ENCODE measurements around the gene PEAR1.

PEAR1 gene

DNA sequence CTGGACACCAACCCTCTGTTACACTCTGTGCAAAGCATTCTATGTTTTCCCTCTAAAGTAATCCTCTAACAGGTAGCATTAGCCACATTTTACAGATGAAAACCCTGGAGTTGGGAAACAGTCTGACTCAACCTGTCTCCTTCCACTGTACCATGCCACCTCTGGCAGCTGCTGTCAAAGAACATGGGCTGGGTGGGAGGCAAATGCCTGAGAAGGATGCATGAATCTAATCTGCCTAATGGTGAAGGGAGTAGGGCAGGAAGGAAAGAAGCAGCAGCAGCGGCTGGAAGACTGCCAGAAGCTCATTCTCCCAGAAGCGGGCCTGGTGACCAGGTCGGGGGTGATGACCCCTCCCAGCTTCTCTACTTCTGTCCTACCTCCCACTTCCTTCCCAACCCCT is 48.7 kb downstream of the PEAR1 start:
- no peak for DNase-seq

DNA sequence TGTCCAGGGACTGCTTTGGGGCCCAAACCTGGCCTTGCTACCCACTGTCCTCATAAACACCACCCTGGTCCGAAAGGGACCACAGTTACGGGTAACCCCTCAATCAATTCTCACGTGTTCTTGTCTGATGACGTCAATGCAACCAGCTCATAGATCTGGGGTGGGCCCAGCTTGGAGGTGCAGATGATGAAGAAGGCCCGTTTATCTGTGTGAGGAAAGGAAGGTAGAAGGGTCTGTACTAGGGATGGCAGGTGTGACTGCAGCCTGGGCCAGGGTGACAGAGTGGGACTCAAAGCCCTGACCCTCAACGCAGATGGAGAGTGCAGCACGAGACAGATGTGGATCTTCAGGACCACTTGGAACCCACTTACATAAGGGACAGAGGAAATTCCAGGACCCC is 49.1 kb downstream of the PEAR1 start:
- DNase-seq, result no peak

DNA sequence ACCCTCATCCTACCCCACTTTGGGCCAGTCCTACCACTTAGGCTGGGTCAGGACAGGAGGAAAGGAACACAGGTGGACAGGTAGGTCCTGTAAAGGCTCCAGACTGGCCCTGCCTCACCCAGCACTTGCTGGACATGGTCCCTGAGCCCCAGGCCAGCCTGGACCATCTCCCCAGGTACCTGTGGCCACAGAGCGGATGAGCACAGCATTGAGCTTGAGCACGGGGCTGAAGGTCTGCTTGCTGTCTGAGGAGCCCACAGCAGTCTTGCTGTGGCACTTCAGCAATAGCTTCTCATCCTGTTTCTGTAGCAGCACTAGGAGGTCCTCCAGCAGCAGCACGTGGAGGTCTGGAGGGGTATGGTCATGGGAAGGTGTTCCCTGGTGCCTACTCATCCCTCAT is 50.2 kb downstream of the PEAR1 start:
- no peak for DNase-seq

DNA sequence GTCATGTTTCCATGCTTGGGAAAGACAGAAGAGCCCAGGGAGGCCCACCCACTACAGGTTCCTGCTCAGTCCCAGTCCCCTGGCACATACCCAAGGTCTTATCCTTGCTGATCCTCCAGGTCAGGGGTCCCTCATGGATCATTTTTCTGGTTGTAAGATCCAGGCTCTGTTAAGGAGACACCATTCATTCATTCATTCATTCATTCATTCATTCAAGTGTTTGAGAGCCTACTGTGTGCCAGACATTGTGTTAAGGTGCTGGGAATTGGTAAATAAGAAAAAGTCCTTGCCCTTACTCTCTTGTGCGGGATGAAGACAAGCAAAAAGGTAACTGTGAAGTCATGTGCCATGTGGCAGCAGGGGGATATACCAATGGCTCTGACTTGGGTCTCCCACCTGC is 50.8 kb downstream of the PEAR1 start:
- DNase-seq, result no peak

DNA sequence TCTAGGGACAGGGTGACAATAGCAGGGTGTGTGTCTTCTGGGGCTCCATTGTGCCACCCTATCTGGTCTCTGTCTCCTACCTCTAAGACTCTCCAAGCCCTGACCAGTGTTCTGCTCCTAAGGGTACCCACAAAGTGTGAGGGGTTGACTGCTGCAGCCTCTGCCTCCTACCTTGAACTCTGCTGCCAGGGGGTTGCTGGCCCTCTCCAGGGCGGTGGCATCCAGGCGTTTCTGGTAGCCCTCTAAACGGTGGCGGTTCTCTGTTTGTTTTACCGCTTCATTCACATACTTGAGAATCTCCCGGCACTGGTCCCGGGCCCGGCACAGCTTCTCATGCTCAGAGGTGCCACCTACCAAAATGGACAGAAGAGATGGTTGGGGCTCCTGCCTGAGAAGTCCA is 51.3 kb downstream of the PEAR1 start:
- DNase-seq, result no peak

DNA sequence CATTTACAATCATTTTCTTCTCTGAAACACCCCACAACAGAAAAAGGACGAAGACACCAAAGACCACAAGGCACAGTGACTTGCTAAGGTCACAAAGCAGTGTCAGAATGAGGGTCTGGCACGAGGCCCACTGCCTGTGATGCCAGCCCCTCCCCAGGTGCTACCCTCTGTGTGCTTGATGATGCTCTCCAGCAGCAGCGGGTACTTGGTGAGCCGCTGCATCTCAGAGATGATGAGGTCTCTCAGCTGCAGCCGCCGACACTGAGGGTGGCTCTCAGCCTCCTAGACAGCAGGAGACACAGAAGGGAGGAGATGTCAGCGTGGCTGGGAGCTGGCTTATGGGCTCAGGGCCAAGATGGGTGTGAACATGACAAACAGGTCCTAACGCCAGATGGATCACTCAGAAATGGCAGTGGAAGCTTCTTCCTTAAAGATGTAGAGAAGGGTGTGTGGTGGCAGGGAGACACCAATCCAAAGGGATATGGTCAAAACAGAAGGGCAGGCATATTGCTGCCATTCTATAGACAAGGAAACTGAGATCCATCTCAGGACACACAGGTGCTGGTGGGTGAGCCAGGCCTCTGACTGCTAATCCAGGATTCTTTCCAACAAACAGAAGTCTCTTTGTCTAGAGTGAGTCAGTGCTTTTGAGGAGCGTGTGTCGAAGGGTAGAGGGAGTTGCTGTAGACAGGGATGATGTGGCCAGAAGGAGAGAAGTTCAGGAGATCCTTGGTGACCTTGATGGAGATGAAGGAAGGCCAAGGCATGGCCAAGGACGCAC is 52.6 kb downstream of the PEAR1 start:
- no peak for DNase-seq

DNA sequence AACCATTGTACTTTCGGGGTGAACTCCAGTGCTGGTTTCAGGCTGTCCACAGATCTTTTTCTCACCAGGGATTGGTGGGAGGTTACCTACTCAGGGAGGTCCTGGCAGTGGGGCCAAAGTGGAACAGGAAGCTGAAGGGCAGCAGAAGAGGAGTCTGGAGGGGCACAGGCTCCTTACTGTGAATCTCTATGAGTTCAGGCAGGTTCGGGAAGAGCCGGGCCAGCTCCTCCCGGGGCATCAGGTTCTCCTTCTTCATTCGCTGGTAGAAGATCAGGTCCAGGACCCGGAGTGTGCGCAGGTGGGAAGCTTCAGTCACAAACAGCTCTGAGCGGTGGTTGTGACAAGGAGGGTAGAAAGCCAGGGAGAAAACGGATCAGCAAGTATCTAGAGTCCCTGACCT is 53.6 kb downstream of the PEAR1 start:
- no peak for DNase-seq

DNA sequence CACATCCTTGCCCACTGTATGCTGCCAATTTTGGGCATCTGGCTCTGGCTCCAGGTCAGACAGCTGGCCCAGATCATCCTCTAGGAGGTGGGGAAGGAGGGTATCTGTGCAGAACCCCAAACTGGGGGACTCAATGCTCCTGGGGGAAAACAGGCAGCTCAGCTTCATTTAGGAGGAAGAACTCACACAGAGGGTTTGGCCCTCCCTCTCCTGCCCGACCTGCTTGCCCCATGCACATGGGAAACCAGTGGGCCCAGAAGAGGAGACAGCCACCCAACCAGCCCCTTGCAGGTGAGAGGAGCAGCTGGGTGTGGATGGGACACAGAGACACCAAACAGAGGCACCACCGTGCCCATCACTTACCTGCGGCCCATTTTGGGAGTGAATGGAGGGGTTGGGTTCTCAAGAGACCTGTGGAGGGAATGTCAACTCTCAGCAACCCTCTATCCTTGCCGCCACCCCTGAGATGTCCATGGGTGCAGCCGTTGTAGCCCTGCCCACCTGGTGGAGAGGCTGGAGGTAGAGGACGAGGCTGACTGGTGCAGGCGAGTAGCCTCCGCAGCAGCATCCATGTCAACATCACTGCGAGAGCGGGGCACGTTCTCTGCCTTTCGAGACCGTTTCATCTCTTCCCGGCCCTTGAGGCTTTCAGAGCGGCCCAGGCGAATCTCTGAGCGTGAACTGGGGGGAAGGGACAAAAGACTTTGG is 54.5 kb downstream of the PEAR1 start:
- DNase-seq, result no peak

DNA sequence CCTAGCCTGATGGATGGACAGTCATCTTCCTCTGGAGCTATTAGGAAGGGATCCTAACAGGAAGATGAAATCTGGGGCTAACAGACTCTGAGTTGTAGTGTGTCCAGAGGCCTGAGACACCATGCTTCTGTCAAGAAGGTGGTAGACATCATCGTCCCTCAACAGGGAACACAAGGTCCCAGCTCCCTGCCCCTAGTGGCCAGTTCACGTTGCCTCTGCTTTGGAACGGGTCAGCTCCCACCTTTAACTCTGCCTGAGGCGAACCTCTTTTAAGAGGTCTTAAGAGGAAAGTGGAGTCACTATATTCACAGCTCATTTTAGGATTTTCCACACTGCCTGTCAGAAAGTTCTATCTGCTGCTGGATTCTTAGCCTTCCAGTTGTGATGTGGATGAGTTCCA is 55.2 kb downstream of the PEAR1 start:
- DNase-seq, result no peak

DNA sequence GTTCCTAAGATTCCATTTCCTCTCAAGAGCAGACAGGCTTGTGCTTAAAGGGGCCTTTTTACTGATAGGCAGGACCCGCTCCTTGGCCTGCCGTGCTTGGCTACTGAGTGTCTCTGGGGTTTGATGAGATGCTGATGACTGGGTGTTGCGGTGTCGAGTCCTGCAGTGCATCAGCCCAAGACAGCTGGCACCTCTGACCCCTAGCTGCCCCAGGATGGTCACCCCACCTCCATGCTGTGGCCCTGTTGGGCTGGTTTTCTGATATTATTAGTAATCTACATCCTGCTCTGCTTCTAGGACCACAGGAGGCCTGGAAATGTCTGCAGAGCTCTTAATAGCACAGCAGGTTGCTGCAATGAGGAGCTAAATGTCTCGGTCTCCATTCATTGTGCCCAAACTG is 55.6 kb downstream of the PEAR1 start:
- DNase-seq, result no peak

DNA sequence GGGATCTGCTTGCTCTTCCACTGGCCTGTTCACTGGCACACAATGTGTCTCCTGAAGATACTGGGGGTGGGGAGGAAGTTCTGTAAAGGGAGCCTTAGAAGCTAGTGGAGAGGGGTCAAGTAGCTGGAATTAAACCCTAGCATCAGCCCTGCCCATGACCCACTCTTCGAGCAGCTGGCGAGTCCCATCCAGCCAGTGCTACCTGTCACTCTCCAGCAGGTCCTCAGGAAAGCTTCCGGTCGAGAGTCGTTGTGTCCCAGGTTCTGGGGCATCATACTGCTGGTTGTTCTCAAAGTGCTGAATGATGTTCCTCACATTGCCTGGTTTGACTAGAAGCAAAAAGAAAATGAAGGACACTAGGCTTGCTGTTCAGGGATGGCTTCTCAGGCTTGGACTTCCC is 57.9 kb downstream of the PEAR1 start:
- no peak for DNase-seq

DNA sequence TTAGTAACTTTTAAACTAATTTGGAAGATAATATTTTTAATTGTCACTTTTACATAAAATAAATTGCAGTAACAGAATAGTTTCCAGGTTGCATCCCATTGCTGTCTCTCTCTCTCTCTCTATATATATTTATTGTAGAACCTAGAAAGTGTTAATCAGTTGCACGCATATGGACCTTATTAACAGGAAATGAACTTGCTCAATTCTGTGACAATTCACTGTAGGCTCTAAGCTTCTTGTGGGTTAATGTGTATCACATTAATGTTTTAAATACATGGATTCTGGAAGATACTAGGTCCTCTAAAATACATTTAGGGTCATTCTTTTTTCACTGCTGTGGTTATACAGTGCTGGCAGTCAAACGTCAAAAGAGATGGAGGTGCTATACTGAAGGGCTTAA is 60.1 kb downstream of the PEAR1 start:
- DNase-seq, result no peak

DNA sequence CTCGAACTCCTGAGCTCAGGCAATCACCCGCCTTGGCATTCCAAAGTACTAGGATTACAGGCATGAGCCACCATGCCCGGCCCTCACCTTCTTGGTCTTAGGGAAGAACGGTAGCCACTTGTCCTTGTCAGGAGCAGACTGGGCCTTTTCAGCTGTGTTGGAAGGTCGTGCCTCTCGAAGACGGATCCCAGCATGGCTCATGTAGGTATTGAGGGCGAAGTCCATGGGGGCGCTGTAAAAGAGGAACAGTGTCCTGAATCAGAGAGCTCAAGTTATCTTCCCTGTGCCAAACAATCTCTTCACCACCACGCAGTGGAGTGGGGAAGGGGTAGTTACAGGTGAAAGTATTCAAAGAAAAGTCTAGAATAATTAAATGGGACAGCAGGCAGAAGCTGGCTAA is 62.8 kb downstream of the PEAR1 start:
- DNase-seq, result no peak

DNA sequence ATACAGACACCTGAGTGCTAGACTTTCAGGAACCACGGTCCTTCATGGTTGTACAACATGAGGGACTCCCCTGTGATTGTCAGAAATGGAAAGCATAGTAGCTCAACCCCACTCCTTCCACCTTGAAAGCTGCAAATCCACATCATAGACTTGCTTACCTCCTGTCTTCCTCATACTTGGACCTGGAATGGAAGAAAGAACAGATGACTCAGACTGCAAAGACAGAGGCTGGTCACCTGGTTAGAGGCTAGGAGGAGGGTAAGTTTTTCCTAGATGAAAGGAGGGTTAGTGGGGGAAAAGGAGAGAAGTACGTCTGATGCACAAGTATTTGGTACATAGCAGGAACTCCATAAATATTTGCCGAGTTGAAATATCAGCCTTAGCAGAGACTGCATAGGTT is 64.1 kb downstream of the PEAR1 start:
- DNase-seq, result no peak

DNA sequence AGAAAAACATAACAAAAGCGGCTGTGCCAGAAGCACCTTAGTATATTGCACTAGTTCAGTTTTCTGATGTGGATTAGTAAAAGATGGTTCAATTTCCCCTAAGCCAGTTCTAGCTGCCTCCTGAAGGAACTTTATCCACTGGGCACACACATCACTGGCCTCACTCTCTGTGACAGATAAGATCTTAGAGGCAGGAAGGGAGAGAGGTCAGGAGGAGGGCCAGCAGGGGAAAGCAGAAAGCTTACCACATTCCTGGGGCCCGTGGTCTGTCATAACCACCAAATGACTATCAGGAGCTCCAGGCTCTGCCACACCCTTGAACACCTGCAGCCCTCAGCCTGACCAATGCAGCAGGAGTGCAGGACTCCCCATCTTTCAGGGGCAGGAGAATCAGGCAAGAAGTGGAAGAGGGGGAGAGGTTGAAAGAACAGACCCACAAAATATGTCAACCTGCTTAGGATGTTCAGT is 64.8 kb downstream of the PEAR1 start:
- DNase-seq, result no peak

DNA sequence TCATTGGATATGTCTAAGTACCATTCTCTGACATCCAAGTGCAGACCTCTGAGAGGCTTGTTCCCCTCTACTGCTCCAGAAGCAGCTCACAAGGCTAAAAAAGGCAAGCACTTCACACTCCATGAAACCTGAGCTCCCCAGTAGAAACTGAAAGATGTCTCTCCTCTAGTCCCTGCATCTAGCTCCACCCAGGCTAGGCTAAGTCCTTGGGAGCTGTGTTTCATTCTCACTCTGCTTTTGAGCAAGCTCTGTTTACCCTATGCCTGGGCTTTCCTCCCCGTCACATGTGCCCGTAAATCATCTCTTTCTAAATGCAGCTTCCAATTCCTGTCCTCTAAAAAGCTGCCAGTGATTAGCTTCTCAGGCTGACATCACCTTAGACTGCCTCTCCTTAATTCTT is 65.9 kb downstream of the PEAR1 start:
- no peak for DNase-seq

DNA sequence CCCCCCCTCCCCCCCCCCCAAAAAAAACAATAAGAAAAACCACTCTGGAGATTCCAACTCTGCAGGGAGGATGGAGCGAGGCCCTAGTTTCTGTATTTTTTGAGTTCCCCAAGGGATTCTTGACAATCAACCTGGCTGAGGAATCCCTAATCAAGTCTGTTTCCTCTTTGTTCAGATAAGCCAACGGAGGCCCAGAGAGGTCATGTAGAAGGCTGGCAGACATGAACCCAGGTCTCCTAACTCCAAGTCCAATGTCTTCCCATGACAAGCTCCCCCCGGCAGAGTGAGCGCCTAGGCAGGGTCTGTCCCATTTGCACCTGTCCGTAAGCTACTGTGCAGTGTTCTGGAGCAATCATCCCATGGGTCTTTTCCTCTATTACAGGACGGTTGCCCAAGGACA is 66.4 kb downstream of the PEAR1 start:
- DNase-seq, result no peak

DNA sequence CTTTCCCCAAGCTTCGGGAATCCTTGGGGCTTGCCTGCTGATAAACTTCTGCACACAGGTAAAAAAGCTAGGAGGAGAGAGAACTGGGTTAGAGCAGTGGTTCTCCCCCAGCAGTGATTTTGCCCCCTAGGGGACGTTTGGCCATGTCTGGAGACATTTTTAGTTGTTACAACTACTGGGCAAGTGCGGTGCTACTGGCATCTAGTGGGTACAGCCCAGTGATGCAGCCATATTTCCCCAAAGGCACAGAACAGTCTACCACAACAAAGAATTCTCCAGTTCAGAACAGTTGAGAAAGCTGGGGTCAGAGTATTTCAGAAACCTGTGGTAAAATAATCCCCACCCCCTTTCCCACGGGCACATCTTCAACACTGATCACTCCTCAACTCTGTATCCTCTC is 68.2 kb downstream of the PEAR1 start:
- no peak for DNase-seq

DNA sequence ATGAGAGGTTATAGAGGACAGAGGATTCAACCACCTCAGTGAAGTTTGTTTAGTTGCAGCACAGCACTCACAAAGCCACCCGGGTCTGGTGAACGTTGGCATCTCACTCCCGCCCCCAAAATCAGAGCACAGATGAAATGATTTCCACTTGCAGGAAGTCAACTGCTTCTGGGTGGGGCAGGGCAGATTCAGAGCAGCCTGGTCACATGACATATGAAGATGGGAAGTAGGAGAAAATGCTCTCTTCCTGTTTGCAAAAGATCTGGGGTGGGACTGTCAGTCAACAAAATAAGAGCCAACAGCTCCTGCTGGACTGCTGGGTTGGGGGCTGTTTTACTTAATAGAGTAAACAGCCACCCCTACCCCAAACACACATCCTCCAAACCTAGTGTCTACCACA is 70.1 kb downstream of the PEAR1 start:
- DNase-seq, result no peak

DNA sequence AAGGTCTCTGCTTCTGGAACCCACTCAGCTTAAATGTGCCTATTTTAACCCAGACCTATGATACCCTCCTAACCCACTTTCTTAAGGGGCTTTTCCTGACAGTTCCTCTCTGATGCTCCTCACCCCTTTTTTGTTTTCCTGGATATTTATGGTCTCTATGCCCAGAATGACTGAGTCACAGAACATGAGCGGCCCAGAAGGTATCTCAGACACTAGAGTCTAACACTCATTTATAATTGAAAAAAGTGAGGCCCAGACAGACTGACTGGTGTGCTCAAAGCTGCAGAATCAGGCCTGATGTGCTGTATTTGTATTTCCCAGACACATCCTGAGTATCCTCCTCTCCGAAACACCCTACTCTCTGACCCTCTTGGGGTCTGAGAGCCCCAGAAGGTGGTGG is 70.9 kb downstream of the PEAR1 start:
- no peak for DNase-seq

Data from DMS 273 treated with DMSO at 0.1 percent for 48 hours (cell line).